ENCODE results near the gene OR7A5.
"Not testable (repeated sequence)": the region's sequence is repeated elsewhere in the genome, so short reads cannot be mapped to it uniquely, and the experiment has no call there.

Gene OR7A5

GRCh38 chr19:14780622-14781225 is 54.3 kb downstream of the OR7A5 start:
- H3K9me3 Mint-ChIP-seq, H3K36me3 Mint-ChIP-seq, H3K4me3 Mint-ChIP-seq, DNase-seq, CTCF ChIA-PET: not testable (repeated sequence)
- Mint-ChIP-seq H3K27me3 (peaks cover 52% of the 10 kb centered on the region), H3K27ac (peak overlapping the region; percentile 11), H3K4me1 (peaks cover 14% of the 10 kb centered on the region)

GRCh38 chr19:14779151-14779550 is 55.8 kb downstream of the OR7A5 start:
- H3K27ac Mint-ChIP-seq: no peak overlapping the region

GRCh38 chr19:14778110-14778845 is 56.7 kb downstream of the OR7A5 start, which contains the start of gene ADGRE2:
Gene ADGRE2, minus strand, starts transcription at chr19:14778560. Its CDS starts 1,804 bp downstream, at chr19:14776756.
- CTCF ChIA-PET: interaction anchor here (1.1 kb wide), 1 partner anchor 8 kb away, joined by 5 read pairs; no protein-coding TSS in a partner anchor
- H3K27me3 Mint-ChIP-seq: peaks cover 56% of the 10 kb centered on the region
- not testable (repeated sequence) for DNase-seq, H3K36me3 Mint-ChIP-seq, H3K27ac Mint-ChIP-seq, H3K9me3 Mint-ChIP-seq, H3K4me1 Mint-ChIP-seq, H3K4me3 Mint-ChIP-seq

More at GRCh38 chr19:14779151-14779550, 55.8 kb downstream of the OR7A5 start:
- Mint-ChIP-seq H3K27me3 (peaks cover 54% of the 10 kb centered on the region), H3K36me3 (no peaks in the 10 kb centered on the region), H3K4me3 (no peak overlapping the region), H3K9me3 (peaks cover 2% of the 10 kb centered on the region), H3K4me1 (peaks cover 9% of the 10 kb centered on the region)
- no peak for DNase-seq
- CTCF ChIA-PET: no interaction called here

GRCh38 chr19:14777645-14778044 is 57.3 kb downstream of the OR7A5 start:
- H3K4me3 Mint-ChIP-seq, DNase-seq, H3K27ac Mint-ChIP-seq, H3K4me1 Mint-ChIP-seq, H3K36me3 Mint-ChIP-seq, H3K9me3 Mint-ChIP-seq: not testable (repeated sequence)
- CTCF ChIA-PET: interaction anchor here (1.1 kb wide), 1 partner anchor 9 kb away, joined by 5 read pairs; no protein-coding TSS in a partner anchor
- peaks cover 51% of the 10 kb centered on the region for H3K27me3 Mint-ChIP-seq

Data from activated naive CD4-positive, alpha-beta T cell treated with anti-CD3 and anti-CD28 coated beads, Interleukin-2, amount 10 ng/mL, durations not matched to agents 7 days and 5 days (primary cell).